ENCODE results near the gene METTL16.

METTL16 gene

GRCh38 chr17:2423271-2423670 is 88.4 kb downstream of the METTL16 start (continued):
- TF ChIP-seq CREB5 (CRISPR knock-in tag; IDR thresholded peaks at IDR 0.05; ENCODE audit: low read depth), result no peak
- TF ChIP-seq ZC3H10 (CRISPR knock-in tag; IDR thresholded peaks at IDR 0.05), result no peak
- no peak for TF ChIP-seq ZNF8 (CRISPR knock-in tag; IDR thresholded peaks at IDR 0.05)
- no peak for TF ChIP-seq ZFP3 (CRISPR knock-in tag; IDR thresholded peaks at IDR 0.05)
- TF ChIP-seq TCF4 (CRISPR knock-in tag; IDR thresholded peaks at IDR 0.05; ENCODE audit: borderline replicate concordance), result no peak
- no peak for TF ChIP-seq PATZ1 (CRISPR knock-in tag; IDR thresholded peaks at IDR 0.05; ENCODE audit: borderline replicate concordance)
- TF ChIP-seq SNAI2 (CRISPR knock-in tag; IDR thresholded peaks at IDR 0.05), result no peak
- TF ChIP-seq GLIS3 (CRISPR knock-in tag; IDR thresholded peaks at IDR 0.05), result no peak
- no peak for TF ChIP-seq ISL1 (CRISPR knock-in tag; IDR thresholded peaks at IDR 0.05)

GRCh38 chr17:2421315-2422147 is 90.2 kb downstream of the METTL16 start:
- ATAC-seq, result no peak; the same call in 2 of the 3 replicates
- TF ChIP-seq CSRNP3 (CRISPR knock-in tag; IDR thresholded peaks at IDR 0.05) (no peak), ZNF565 (CRISPR knock-in tag; conservative IDR thresholded peaks at IDR 0.05; ENCODE audit: low read depth) (no peak), POU6F1 (CRISPR knock-in tag; IDR thresholded peaks at IDR 0.05; ENCODE audit: borderline replicate concordance, low read depth) (no peak), BACH2 (CRISPR knock-in tag; IDR thresholded peaks at IDR 0.05; ENCODE audit: borderline replicate concordance) (no peak), ISL1 (CRISPR knock-in tag; IDR thresholded peaks at IDR 0.05) (no peak), ZFP30 (CRISPR knock-in tag; IDR thresholded peaks at IDR 0.05) (no peak), ARNTL (CRISPR knock-in tag; IDR thresholded peaks at IDR 0.05; ENCODE audit: borderline replicate concordance, low read depth) (no peak), CSDC2 (CRISPR knock-in tag; IDR thresholded peaks at IDR 0.05) (no peak), RARB (CRISPR knock-in tag; IDR thresholded peaks at IDR 0.05) (no peak)

GRCh38 chr17:2420176-2420575 is 91.5 kb downstream of the METTL16 start:
- ATAC-seq, result no peak
- TF ChIP-seq POU6F1 (CRISPR knock-in tag; IDR thresholded peaks at IDR 0.05; ENCODE audit: borderline replicate concordance, low read depth), result no peak
- TF ChIP-seq BACH2 (CRISPR knock-in tag; IDR thresholded peaks at IDR 0.05; ENCODE audit: borderline replicate concordance), result no peak
- no peak for TF ChIP-seq TSHZ2 (CRISPR knock-in tag; IDR thresholded peaks at IDR 0.05)
- no peak for TF ChIP-seq OSR1 (CRISPR knock-in tag; IDR thresholded peaks at IDR 0.05)
- TF ChIP-seq CSRNP3 (CRISPR knock-in tag; IDR thresholded peaks at IDR 0.05), result no peak
- no peak for TF ChIP-seq ARNTL (CRISPR knock-in tag; IDR thresholded peaks at IDR 0.05; ENCODE audit: borderline replicate concordance, low read depth)
- TF ChIP-seq GLIS3 (CRISPR knock-in tag; IDR thresholded peaks at IDR 0.05), result no peak
- TF ChIP-seq PPARA (CRISPR knock-in tag; IDR thresholded peaks at IDR 0.05; ENCODE audit: borderline replicate concordance), result no peak
- no peak for TF ChIP-seq ZFP3 (CRISPR knock-in tag; IDR thresholded peaks at IDR 0.05)
- TF ChIP-seq ZNF70 (CRISPR knock-in tag; IDR thresholded peaks at IDR 0.05), result no peak
- no peak for TF ChIP-seq ESRRG (CRISPR knock-in tag; IDR thresholded peaks at IDR 0.05)
- TF ChIP-seq SNAI2 (CRISPR knock-in tag; IDR thresholded peaks at IDR 0.05), result no peak
- TF ChIP-seq ZC3H10 (CRISPR knock-in tag; IDR thresholded peaks at IDR 0.05), result no peak
- TF ChIP-seq CSDC2 (CRISPR knock-in tag; IDR thresholded peaks at IDR 0.05), result no peak
